Stimulated activated CD4-positive, alpha-beta T cell treated with anti-CD3 and anti-CD28 coated beads, Interleukin-2, amount 100 ng/mL, for 4 hours (primary cell): Measurements from ENCODE around the gene ZNF862.

Experiments used
- DNase-seq: peaks from one replicate; pipeline ENCODE4 v3.0.0-alpha.2; 2020; ENCODE audit warnings: low read depth

The ZNF862 gene

GRCh38 chr7:149811221-149811620 is 27.0 kb upstream of the ZNF862 start:
- DNase-seq = no peak

- DNase-seq = no peak
These were observed 26.2 kb upstream of the ZNF862 start for GRCh38 chr7:149811831-149812490.

- no peak for DNase-seq
These were observed 24.7 kb upstream of the ZNF862 start for GRCh38 chr7:149813254-149814035.

GRCh38 chr7:149814494-149814893 is 23.7 kb upstream of the ZNF862 start:
- no peak for DNase-seq

- no peak for DNase-seq
These were observed 23.1 kb upstream of the ZNF862 start for GRCh38 chr7:149815121-149815520.

GRCh38 chr7:149815661-149816266 is 22.4 kb upstream of the ZNF862 start:
- DNase-seq = no peak

- DNase-seq = no peak
These were observed 21.9 kb upstream of the ZNF862 start for GRCh38 chr7:149816267-149816751.

GRCh38 chr7:149816794-149817193 is 21.4 kb upstream of the ZNF862 start:
- no peak for DNase-seq

- no peak for DNase-seq
These were observed 20.8 kb upstream of the ZNF862 start for GRCh38 chr7:149817301-149817771.

GRCh38 chr7:149817836-149818535 is 20.2 kb upstream of the ZNF862 start:
- DNase-seq = no peak

- DNase-seq = no peak
These were observed 19.7 kb upstream of the ZNF862 start for GRCh38 chr7:149818536-149818840.

- no peak for DNase-seq
These were observed 18.8 kb upstream of the ZNF862 start for GRCh38 chr7:149819141-149819960.

- DNase-seq = no peak
These were observed 18.2 kb upstream of the ZNF862 start for GRCh38 chr7:149819961-149820340.

- no peak for DNase-seq
These were observed 17.5 kb upstream of the ZNF862 start for GRCh38 chr7:149820622-149821190.

- DNase-seq = no peak
These were observed 16.7 kb upstream of the ZNF862 start for GRCh38 chr7:149821191-149822148.

- DNase-seq = no peak
These were observed 15.7 kb upstream of the ZNF862 start for GRCh38 chr7:149822353-149822943.

- no peak for DNase-seq
These were observed 15.0 kb upstream of the ZNF862 start for GRCh38 chr7:149823191-149823630.

- no peak for DNase-seq
These were observed 14.5 kb upstream of the ZNF862 start for GRCh38 chr7:149823631-149824199.

GRCh38 chr7:149824301-149824741 is 13.9 kb upstream of the ZNF862 start:
- DNase-seq = no peak
